Cardiac muscle cell (in vitro differentiated cells and primary cell): Measurements from ENCODE around the gene IRGQ. TPM values are rescaled to one million over a fixed set of nuclear protein-coding genes. Genes with fewer than 3 reads are reported as not detected.

Source experiments
- DNase-seq, 2 donors: peaks; one replicate each; pipeline versions ENCODE4 v3.0.0 to v3.0.0-alpha.2; 2010 to 2017; ENCODE audit warnings: low read depth in 1 of 2, low spot score in 1 of 2
- H3K27ac ChIP-seq: fragments of 200-600 bp; sonication (generic); 2 replicates; pipeline ENCODE4 v1.5.1; 2016
- H3K27me3 ChIP-seq: fragments of 200-600 bp; sonication (generic); 2 replicates; pipeline ENCODE4 v1.6.0; 2016; ENCODE audit warnings: control low read depth
- H3K36me3 ChIP-seq: fragments of 200-600 bp; sonication (generic); 2 replicates; pipeline ENCODE4 v1.5.1; 2016; ENCODE audit warnings: control low read depth
- H3K4me1 ChIP-seq: fragments of 200-600 bp; sonication (generic); 2 replicates; pipeline ENCODE4 v1.8.1; 2017; ENCODE audit warnings: low read depth, mild to moderate bottlenecking, mixed run types
- H3K4me3 ChIP-seq: fragments of 200-600 bp; sonication (generic); 2 replicates; pipeline ENCODE4 v1.5.1; 2016; ENCODE audit warnings: mild to moderate bottlenecking
- H3K9me3 ChIP-seq: fragments of 200-600 bp; sonication (generic); 2 replicates; pipeline ENCODE4 v1.5.1; 2017; ENCODE audit warnings: low read depth, mild to moderate bottlenecking, control low read depth
- CTCF ChIP-seq: IDR thresholded peaks from 2 replicates; pipeline ENCODE4 v1.5.1; 2012; ENCODE audit warnings: low read depth, mild to moderate bottlenecking, low read length
- polyA plus RNA-seq: library from polyadenylated mRNA; unstranded; fragments of >200 nt; fragmentation: Nextera tagmentation; extraction: Ambion mirVana; gene quantifications from 2 replicates; pipeline ENCODE4 v1.2.1, GENCODE V29; 2016
- total RNA-seq: library from RNA; depleted of rRNA; stranded (reverse); fragments of >200 nt; gene quantifications from 2 replicates; pipeline ENCODE4 v1.2.3, GENCODE V29; 2016

IRGQ gene
- total and polyA plus RNA-seq, 2 experiments from 2014 or later: 21.1 to 49.6 TPM

GRCh38 chr19:43622956-43623355 is 27.0 kb upstream of the IRGQ start:
- no peaks in the 10 kb centered on the region for H3K27me3 ChIP-seq
- no peak overlapping the region for H3K27ac ChIP-seq
- H3K9me3 ChIP-seq: no peaks in the 10 kb centered on the region
- H3K4me1 ChIP-seq: peaks cover 4% of the 10 kb centered on the region
- H3K4me3 ChIP-seq: no peak overlapping the region
- TF ChIP-seq CTCF: no peak
- no peak for DNase-seq
- peaks cover 3% of the 10 kb centered on the region for H3K36me3 ChIP-seq

GRCh38 chr19:43622070-43622469 is 26.1 kb upstream of the IRGQ start:
- Histone ChIP-seq H3K27me3 (no peaks in the 10 kb centered on the region), H3K27ac (no peak overlapping the region), H3K9me3 (no peaks in the 10 kb centered on the region), H3K4me1 (peaks cover 4% of the 10 kb centered on the region), H3K4me3 (no peak overlapping the region), H3K36me3 (peaks cover 3% of the 10 kb centered on the region)
- TF ChIP-seq CTCF: no peak
- no peak for DNase-seq

GRCh38 chr19:43620061-43621001 is 24.4 kb upstream of the IRGQ start:
- Histone ChIP-seq H3K27me3 (no peaks in the 10 kb centered on the region), H3K4me1 (peaks cover 4% of the 10 kb centered on the region), H3K27ac (peak overlapping the region; percentile 92), H3K4me3 (peak overlapping the region; percentile 56), H3K9me3 (no peaks in the 10 kb centered on the region), H3K36me3 (peaks cover 3% of the 10 kb centered on the region)
- no peak for DNase-seq
- no peak for TF ChIP-seq CTCF

- peaks cover 3% of the 10 kb centered on the region for H3K36me3 ChIP-seq
- H3K27me3 ChIP-seq: no peaks in the 10 kb centered on the region
- peak within 1 kb of the TSS; percentile 92 for H3K27ac ChIP-seq
- peaks cover 4% of the 10 kb centered on the region for H3K4me1 ChIP-seq
- peak within 1 kb of the TSS; percentile 56 for H3K4me3 ChIP-seq
- H3K9me3 ChIP-seq: no peaks in the 10 kb centered on the region
- TF ChIP-seq CTCF: peak; percentile 2
- DNase-seq: peak; percentile 93 to 94
Observed at GRCh38 chr19:43619262-43620060, 23.5 kb upstream of the IRGQ start, which contains the start of gene ZNF428. Gene ZNF428 (minus strand): TSS chr19:43619629. CDS start chr19:43614304, 5,325 bp downstream.

- H3K36me3 ChIP-seq: peaks cover 3% of the 10 kb centered on the region
- no peak for TF ChIP-seq CTCF
- peak overlapping the region; percentile 56 for H3K4me3 ChIP-seq
- no peaks in the 10 kb centered on the region for H3K27me3 ChIP-seq
- H3K27ac ChIP-seq: peak overlapping the region; percentile 92
- H3K4me1 ChIP-seq: peaks cover 4% of the 10 kb centered on the region
- H3K9me3 ChIP-seq: no peaks in the 10 kb centered on the region
- peak in 1 of 2 donors; percentile 47 for DNase-seq
Observed at GRCh38 chr19:43618921-43619261, 23.0 kb upstream of the IRGQ start.
